MM.1S (cell line): ENCODE data around the gene COG5.

ENCODE experiments used
- DNase-seq: peaks from one replicate; pipeline ENCODE4 v3.0.0-alpha.2; 2015
- H2AFZ ChIP-seq: fragments of 300-600 bp; sonication (generic); 2 replicates; pipeline ENCODE4 v1.6.0; 2016; ENCODE audit warnings: antibody characterized with exemption, low read length
- H3F3A ChIP-seq: fragments of 300-600 bp; sonication (generic); 2 replicates; pipeline ENCODE4 v1.6.1; 2016; ENCODE audit warnings: mild to moderate bottlenecking, antibody characterized with exemption, low read length, moderate library complexity, mixed read lengths; ENCODE audit not compliant: insufficient read depth
- H3K27ac ChIP-seq: fragments of 300-600 bp; sonication (generic); 2 replicates; pipeline ENCODE4 v1.5.1; 2016; ENCODE audit warnings: mild to moderate bottlenecking, low read length
- H3K27me3 ChIP-seq: fragments of 300-600 bp; sonication (generic); replicated peaks from 2 replicates; pipeline ENCODE4 v1.6.0; 2016; ENCODE audit warnings: low read length; ENCODE audit not compliant: insufficient read depth
- H3K36me3 ChIP-seq: fragments of 300-600 bp; sonication (generic); replicated peaks from 2 replicates; pipeline ENCODE4 v1.6.1; 2016; ENCODE audit warnings: mild to moderate bottlenecking, low read length, mixed read lengths; ENCODE audit not compliant: insufficient read depth
- H3K4me1 ChIP-seq: fragments of 300-600 bp; sonication (generic); 2 replicates; pipeline ENCODE4 v1.6.1; 2016; ENCODE audit warnings: low read length, mixed read lengths
- H3K4me2 ChIP-seq: fragments of 300-600 bp; sonication (generic); 2 replicates; pipeline ENCODE4 v1.6.0; 2016; ENCODE audit warnings: low read depth, low read length
- H3K4me3 ChIP-seq: fragments of 300-600 bp; sonication (generic); 2 replicates; pipeline ENCODE4 v1.5.1; 2016; ENCODE audit warnings: low read length, mixed read lengths
- H3K79me2 ChIP-seq: fragments of 300-600 bp; sonication (generic); 2 replicates; pipeline ENCODE4 v1.6.1; 2016; ENCODE audit warnings: mixed run types, low read length, mixed read lengths
- H3K9ac ChIP-seq: fragments of 300-600 bp; sonication (generic); 2 replicates; pipeline ENCODE4 v1.6.1; 2016; ENCODE audit warnings: low read length, mixed read lengths
- H3K9me2 ChIP-seq: fragments of 300-600 bp; sonication (generic); replicated peaks from 2 replicates; pipeline ENCODE4 v1.6.1; 2016; ENCODE audit warnings: mild to moderate bottlenecking, low read length, mixed read lengths; ENCODE audit not compliant: insufficient read depth
- H3K9me3 ChIP-seq: fragments of 300-600 bp; sonication (generic); replicated peaks from 2 replicates; pipeline ENCODE4 v1.6.1; 2016; ENCODE audit warnings: mild to moderate bottlenecking, low read length, mixed read lengths; ENCODE audit not compliant: insufficient read depth
- H4K20me1 ChIP-seq: fragments of 300-600 bp; sonication (generic); 2 replicates; pipeline ENCODE4 v1.6.1; 2016; ENCODE audit warnings: mild to moderate bottlenecking, low read length, moderate library complexity, mixed read lengths; ENCODE audit not compliant: insufficient read depth
- EZH2 ChIP-seq: fragments of 300-600 bp; sonication (generic); optimal IDR thresholded peaks from 2 replicates; pipeline ENCODE3; 2017; ENCODE audit warnings: low read depth, mild to moderate bottlenecking, antibody characterized with exemption, low read length, mixed read lengths
- EZH2phosphoT487 ChIP-seq: fragments of 300-600 bp; sonication (generic); IDR thresholded peaks from 2 replicates; pipeline ENCODE4 v1.6.1; 2018; ENCODE audit warnings: antibody characterized with exemption, low read length
- TF ChIP-seq, protein P1 (sequence below): fragments of 300-600 bp; sonication (generic); IDR thresholded peaks from 2 replicates; pipeline ENCODE4 v1.5.1; 2016; ENCODE audit warnings: antibody characterized with exemption, low read length, mixed read lengths

COG5 gene

DNA sequence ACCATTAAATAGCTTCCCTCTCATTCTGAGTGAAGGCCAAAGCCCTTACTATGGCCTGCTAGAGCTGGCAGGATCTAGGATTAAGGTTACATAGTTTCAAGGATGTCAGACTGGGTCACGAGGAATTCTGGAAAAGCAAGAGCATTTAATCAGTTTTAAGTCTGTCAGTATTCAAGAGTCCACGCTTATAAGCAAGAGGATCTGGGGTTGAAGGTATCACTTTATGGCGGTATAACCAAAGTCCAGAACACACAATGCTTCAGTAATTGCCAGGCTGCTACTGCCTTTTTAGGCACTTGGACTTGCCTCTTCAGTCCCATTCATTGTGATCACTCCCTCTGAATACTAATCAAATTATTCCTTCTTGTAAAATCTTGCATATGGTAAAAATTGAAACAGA, 293.9 kb downstream of the COG5 start:
- no peak overlapping the region for H3K9ac ChIP-seq
- H2AFZ ChIP-seq: no peak overlapping the region
- TF ChIP-seq, protein P1, sequence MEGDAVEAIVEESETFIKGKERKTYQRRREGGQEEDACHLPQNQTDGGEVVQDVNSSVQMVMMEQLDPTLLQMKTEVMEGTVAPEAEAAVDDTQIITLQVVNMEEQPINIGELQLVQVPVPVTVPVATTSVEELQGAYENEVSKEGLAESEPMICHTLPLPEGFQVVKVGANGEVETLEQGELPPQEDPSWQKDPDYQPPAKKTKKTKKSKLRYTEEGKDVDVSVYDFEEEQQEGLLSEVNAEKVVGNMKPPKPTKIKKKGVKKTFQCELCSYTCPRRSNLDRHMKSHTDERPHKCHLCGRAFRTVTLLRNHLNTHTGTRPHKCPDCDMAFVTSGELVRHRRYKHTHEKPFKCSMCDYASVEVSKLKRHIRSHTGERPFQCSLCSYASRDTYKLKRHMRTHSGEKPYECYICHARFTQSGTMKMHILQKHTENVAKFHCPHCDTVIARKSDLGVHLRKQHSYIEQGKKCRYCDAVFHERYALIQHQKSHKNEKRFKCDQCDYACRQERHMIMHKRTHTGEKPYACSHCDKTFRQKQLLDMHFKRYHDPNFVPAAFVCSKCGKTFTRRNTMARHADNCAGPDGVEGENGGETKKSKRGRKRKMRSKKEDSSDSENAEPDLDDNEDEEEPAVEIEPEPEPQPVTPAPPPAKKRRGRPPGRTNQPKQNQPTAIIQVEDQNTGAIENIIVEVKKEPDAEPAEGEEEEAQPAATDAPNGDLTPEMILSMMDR: no peak
- H3K4me1 ChIP-seq: no peaks in the 10 kb centered on the region
- H4K20me1 ChIP-seq: no peaks in the 10 kb centered on the region
- no peaks in the 10 kb centered on the region for H3K9me3 ChIP-seq
- no peaks in the 10 kb centered on the region for H3K27me3 ChIP-seq
- no peaks in the 10 kb centered on the region for H3K79me2 ChIP-seq
- H3K36me3 ChIP-seq: no peaks in the 10 kb centered on the region
- H3K4me2 ChIP-seq: no peak overlapping the region
- DNase-seq: no peak
- no peak overlapping the region for H3K4me3 ChIP-seq
- H3F3A ChIP-seq: no peaks in the 10 kb centered on the region
- no peak overlapping the region for H3K27ac ChIP-seq
- H3K9me2 ChIP-seq: no peaks in the 10 kb centered on the region

DNA sequence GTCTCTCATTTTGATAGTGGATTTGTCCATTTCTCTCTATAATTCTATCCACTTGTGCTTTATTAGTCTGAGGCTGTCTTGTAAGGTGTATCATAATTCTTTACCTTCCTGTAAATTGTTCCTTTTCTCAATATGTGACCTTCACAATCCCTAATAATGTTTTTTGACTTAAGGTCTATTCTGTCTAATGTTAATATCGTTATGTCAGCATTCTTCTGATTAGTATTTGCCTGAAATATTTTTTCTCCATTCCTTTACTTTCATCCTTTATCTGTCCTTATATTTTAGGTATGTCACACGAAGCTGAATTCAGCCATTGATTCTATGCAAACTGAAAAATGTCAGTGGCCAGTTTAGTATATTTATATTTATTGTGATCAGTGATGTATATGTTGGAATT, 295.1 kb downstream of the COG5 start:
- no peaks in the 10 kb centered on the region for H3K27me3 ChIP-seq
- H3K79me2 ChIP-seq: no peaks in the 10 kb centered on the region
- DNase-seq: no peak
- no peak for TF ChIP-seq EZH2
- TF ChIP-seq, protein P1: no peak
- TF ChIP-seq EZH2phosphoT487: no peak
- no peak overlapping the region for H3K4me3 ChIP-seq
- no peak overlapping the region for H2AFZ ChIP-seq
- H3K4me1 ChIP-seq: no peaks in the 10 kb centered on the region
- H3K9me2 ChIP-seq: no peaks in the 10 kb centered on the region
- H3K9ac ChIP-seq: no peak overlapping the region
- H3K9me3 ChIP-seq: no peaks in the 10 kb centered on the region
- H3K4me2 ChIP-seq: no peak overlapping the region
- no peaks in the 10 kb centered on the region for H3K36me3 ChIP-seq
- H4K20me1 ChIP-seq: no peaks in the 10 kb centered on the region
- no peaks in the 10 kb centered on the region for H3F3A ChIP-seq
- H3K27ac ChIP-seq: no peak overlapping the region

DNA sequence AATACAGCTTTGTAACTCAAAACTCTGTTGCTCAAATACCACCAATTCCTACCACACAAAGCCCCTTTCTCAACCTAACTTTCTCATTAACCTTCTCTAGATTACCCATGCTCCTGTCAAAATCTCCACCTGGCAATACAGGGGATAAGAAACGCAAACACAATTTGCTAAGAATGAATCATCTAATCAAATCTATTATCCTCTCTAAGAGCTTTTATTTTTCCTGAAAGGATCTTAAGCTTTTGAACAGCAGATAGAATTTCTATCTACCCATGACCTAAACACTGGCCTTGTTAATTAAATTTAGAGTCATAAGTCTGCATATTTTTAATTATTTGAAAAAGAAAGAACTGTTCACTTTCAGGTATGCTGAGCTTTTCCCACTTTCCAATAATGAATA, 296.6 kb downstream of the COG5 start:
- TF ChIP-seq EZH2 (no peak), EZH2phosphoT487 (no peak)
- TF ChIP-seq, protein P1: no peak
- no peak overlapping the region for H3K4me3 ChIP-seq
- DNase-seq: no peak
- H3K9ac ChIP-seq: no peak overlapping the region
- no peaks in the 10 kb centered on the region for H4K20me1 ChIP-seq
- no peaks in the 10 kb centered on the region for H3K9me2 ChIP-seq
- H3K9me3 ChIP-seq: no peaks in the 10 kb centered on the region
- H2AFZ ChIP-seq: no peak overlapping the region
- H3K36me3 ChIP-seq: no peaks in the 10 kb centered on the region
- no peak overlapping the region for H3K27ac ChIP-seq
- no peaks in the 10 kb centered on the region for H3K79me2 ChIP-seq
- no peak overlapping the region for H3K4me2 ChIP-seq
- H3F3A ChIP-seq: no peaks in the 10 kb centered on the region
- no peaks in the 10 kb centered on the region for H3K27me3 ChIP-seq
- no peaks in the 10 kb centered on the region for H3K4me1 ChIP-seq

DNA sequence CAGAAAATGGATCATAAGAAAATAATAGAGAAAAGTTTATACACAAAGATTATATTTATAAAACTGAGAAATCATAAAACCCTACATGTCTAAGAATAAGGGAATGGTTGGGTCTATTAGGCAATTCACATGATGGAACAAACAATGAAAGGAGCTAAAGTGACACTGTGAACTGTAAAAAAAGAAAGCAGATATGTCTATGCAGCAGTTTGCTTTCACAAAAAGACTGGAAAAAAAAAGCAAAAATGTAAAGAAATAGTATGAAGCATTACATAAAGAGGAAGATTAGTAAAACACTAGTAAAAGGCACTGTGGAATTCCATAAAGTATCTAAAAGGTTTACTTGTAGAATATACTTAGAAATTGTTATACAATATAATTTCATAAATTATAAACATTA, 299.0 kb downstream of the COG5 start:
- no peak overlapping the region for H3K4me2 ChIP-seq
- no peak overlapping the region for H3K9ac ChIP-seq
- H3K27me3 ChIP-seq: no peaks in the 10 kb centered on the region
- H3K4me3 ChIP-seq: no peak overlapping the region
- H3K36me3 ChIP-seq: no peaks in the 10 kb centered on the region
- H3K9me3 ChIP-seq: no peaks in the 10 kb centered on the region
- DNase-seq: no peak
- no peak for TF ChIP-seq EZH2phosphoT487
- TF ChIP-seq, protein P1: no peak
- no peak for TF ChIP-seq EZH2
- H2AFZ ChIP-seq: no peak overlapping the region
- no peaks in the 10 kb centered on the region for H3K79me2 ChIP-seq
- no peaks in the 10 kb centered on the region for H3F3A ChIP-seq
- H3K4me1 ChIP-seq: no peaks in the 10 kb centered on the region
- no peaks in the 10 kb centered on the region for H3K9me2 ChIP-seq
- H4K20me1 ChIP-seq: no peaks in the 10 kb centered on the region
- no peak overlapping the region for H3K27ac ChIP-seq
